ENCODE data around the gene ABCC12.

DNA sequence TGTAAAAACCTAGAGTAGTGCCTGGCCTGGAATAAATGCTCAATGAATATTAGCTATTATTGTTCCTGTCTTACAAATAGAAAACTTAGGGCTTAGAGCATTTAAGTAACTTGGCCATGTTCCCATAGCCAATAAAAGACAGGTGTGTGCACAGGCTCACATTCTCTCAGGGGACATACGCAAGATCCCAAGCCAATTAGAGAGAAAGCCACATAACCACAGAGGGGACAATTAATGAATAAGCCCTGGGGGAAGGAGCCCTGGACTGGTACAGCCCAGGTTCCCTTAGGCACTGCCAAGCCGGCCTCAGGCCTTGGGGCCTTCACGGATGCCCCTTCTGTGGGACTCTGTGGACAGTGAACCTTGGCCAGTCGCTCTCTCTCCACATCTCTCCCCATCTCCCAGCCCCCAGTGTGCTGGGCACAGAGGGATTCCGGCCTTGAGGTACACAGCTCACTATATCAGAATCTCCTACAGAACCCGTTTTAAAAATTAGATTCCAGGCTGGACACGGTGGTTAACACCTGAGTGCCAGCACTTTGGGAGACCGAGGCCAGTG is 27.3 kb upstream of the ABCC12 start:
- TF ChIP-seq POLR2A (IDR thresholded peaks at IDR 0.05; ENCODE audit: borderline replicate concordance, extremely low read depth, insufficient read depth, insufficient read length): no peak
- TF ChIP-seq, protein P1, sequence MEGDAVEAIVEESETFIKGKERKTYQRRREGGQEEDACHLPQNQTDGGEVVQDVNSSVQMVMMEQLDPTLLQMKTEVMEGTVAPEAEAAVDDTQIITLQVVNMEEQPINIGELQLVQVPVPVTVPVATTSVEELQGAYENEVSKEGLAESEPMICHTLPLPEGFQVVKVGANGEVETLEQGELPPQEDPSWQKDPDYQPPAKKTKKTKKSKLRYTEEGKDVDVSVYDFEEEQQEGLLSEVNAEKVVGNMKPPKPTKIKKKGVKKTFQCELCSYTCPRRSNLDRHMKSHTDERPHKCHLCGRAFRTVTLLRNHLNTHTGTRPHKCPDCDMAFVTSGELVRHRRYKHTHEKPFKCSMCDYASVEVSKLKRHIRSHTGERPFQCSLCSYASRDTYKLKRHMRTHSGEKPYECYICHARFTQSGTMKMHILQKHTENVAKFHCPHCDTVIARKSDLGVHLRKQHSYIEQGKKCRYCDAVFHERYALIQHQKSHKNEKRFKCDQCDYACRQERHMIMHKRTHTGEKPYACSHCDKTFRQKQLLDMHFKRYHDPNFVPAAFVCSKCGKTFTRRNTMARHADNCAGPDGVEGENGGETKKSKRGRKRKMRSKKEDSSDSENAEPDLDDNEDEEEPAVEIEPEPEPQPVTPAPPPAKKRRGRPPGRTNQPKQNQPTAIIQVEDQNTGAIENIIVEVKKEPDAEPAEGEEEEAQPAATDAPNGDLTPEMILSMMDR (IDR thresholded peaks at IDR 0.05 in 2 of 3, conservative IDR thresholded peaks at IDR 0.05 in 1 of 3; ENCODE audit: borderline replicate concordance in 1 of 3, insufficient read depth in 1 of 3, low read depth in 2 of 3, low read length in 2 of 3): no peak
- TF ChIP-seq YY1 (IDR thresholded peaks at IDR 0.05; ENCODE audit: extremely low read depth, insufficient replicate concordance, low read depth, low read length): no peak

Measured in HCT116 (cell line).